Rectal smooth muscle tissue (tissue), 1 donor: ENCODE data around the gene CLDN1.
"Not testable (repeated sequence)": the region's sequence is repeated elsewhere in the genome, so short reads cannot be mapped to it uniquely, and the experiment has no call there.

Source experiments
- H3K27ac ChIP-seq: one replicate; pipeline ENCODE4 v1.7.0; 2013; ENCODE audit warnings: low read depth, low read length, inconsistent platforms
- H3K27me3 ChIP-seq: one replicate; pipeline ENCODE4 v1.7.0; 2013; ENCODE audit warnings: low read length; ENCODE audit not compliant: control insufficient read depth, insufficient read depth
- H3K36me3 ChIP-seq: one replicate; pipeline ENCODE4 v1.7.0; 2013; ENCODE audit warnings: low read length; ENCODE audit not compliant: control insufficient read depth, insufficient read depth
- H3K4me1 ChIP-seq: one replicate; pipeline ENCODE4 v1.7.0; 2013; ENCODE audit warnings: low read length; ENCODE audit not compliant: control insufficient read depth, insufficient read depth
- H3K4me3 ChIP-seq: one replicate; pipeline ENCODE4 v1.7.0; 2013; ENCODE audit warnings: low read length
- H3K9ac ChIP-seq: one replicate; pipeline ENCODE4 v1.7.0; 2013; ENCODE audit warnings: low read length

Gene CLDN1

DNA sequence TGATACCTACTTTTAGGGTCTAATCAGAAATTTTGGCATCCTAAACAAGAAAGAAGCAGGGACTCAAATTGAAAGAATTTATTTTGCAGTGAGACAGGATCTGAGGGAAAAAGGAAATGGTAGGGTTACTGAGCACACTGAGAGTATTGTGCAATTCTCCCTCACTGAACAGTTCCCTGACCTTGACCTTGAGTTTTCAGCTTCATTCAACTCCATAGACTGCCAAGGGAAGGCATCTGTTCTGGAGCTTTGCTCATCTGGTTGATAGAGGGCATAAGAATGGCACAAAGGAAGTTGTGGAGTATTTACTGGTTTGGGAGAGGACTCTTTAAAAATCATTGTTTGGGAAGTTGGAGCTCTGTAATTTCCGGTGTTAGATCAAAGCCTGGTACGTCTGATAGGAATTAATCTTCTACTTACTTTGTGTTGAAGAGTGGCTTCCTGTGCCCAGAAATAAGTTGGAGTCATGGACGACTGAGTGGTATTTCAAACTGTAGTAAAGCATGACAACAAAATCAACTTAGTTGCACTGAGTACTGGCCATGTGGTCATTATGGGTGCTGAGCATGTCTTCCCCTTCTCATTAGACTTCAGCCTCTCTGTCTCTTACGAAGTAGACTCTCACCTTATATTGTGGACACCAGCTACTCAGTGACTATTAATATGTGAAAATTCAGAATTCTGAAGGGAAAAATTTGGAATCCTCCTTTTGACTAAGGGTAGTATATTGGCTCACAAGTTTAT, 40.8 kb downstream of the CLDN1 start:
- Histone ChIP-seq H3K9ac (no peak overlapping the region), H3K36me3 (no peaks in the 10 kb centered on the region), H3K4me1 (no peaks in the 10 kb centered on the region), H3K27ac (no peak overlapping the region), H3K27me3 (no peaks in the 10 kb centered on the region), H3K4me3 (no peak overlapping the region)

DNA sequence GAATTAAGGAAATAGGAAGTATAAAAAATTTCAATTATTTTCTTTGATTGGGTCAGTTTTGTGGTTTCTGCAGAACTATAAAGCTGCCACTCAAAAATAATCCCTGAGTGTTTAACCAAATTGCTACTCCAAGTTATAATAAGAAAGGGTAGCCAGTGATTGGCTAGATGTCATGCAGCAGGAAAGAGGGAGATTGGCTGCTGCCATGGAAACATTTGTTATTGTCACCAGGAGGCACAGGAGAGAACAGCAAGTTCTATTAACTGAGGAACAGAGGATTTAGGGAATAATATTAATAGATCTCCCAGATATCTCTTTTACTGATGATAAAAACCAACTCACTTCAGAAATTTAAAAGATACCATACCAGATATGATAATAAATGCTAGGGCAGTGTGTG, 42.6 kb downstream of the CLDN1 start:
- H3K9ac ChIP-seq, result no peak overlapping the region
- H3K36me3 ChIP-seq, result no peaks in the 10 kb centered on the region
- no peaks in the 10 kb centered on the region for H3K4me1 ChIP-seq
- H3K27me3 ChIP-seq, result no peaks in the 10 kb centered on the region
- H3K27ac ChIP-seq, result no peak overlapping the region
- H3K4me3 ChIP-seq, result no peak overlapping the region

DNA sequence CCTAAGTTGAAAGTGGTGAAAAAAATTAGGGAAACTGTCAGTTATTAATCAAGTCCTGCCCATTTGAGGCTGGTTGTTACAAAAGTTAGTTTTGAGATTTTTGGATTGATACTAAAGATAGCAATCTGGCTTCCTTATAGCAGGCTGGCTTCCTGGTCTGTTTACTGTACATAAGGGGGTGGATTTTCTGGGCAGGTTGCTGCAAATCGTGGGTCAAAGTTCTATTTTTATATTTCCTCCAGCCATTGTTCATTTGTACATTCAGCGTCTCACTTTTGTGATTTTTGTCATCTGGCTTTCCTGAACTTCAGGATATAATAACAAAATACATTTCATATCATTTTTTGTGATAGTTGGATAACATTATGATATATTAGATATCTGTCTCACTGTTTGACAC, 49.5 kb downstream of the CLDN1 start:
- Histone ChIP-seq H3K36me3 (no peaks in the 10 kb centered on the region), H3K27ac (no peak overlapping the region), H3K27me3 (no peaks in the 10 kb centered on the region), H3K4me1 (no peaks in the 10 kb centered on the region), H3K9ac (no peak overlapping the region), H3K4me3 (no peak overlapping the region)

GRCh38 chr3:190269101-190269500, 53.1 kb downstream of the CLDN1 start:
- no peak overlapping the region for H3K4me3 ChIP-seq
- H3K36me3 ChIP-seq, result no peaks in the 10 kb centered on the region
- no peaks in the 10 kb centered on the region for H3K27me3 ChIP-seq
- H3K4me1 ChIP-seq, result no peaks in the 10 kb centered on the region
- H3K9ac ChIP-seq, result no peak overlapping the region
- H3K27ac ChIP-seq, result no peak overlapping the region

GRCh38 chr3:190267464-190267863, 54.8 kb downstream of the CLDN1 start:
- H3K4me1 ChIP-seq, H3K36me3 ChIP-seq, H3K27ac ChIP-seq, H3K4me3 ChIP-seq, H3K9ac ChIP-seq, H3K27me3 ChIP-seq: not testable (repeated sequence)

DNA sequence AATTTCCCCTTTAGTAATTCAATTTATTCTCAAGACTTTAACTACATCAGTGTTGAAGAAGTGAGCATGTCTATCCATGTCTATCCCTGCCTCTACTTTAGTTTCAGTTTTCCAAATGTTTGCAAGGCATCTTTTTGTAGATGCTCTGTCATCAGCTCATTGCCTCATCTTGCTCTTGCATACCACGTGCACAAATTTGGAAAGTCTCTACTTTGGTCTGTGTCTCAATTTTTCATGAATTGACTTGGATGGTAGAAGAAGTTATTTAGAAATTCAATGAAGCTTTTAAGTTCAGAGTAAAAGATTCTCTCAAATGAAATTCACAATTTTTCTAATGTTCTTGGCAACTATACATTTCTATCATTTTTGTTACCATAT, 55.3 kb downstream of the CLDN1 start:
- Histone ChIP-seq H3K36me3 (no peaks in the 10 kb centered on the region), H3K4me3 (no peak overlapping the region), H3K9ac (no peak overlapping the region), H3K27me3 (no peaks in the 10 kb centered on the region), H3K4me1 (no peaks in the 10 kb centered on the region), H3K27ac (no peak overlapping the region)

GRCh38 chr3:190266265-190266912, 55.9 kb downstream of the CLDN1 start:
- no peaks in the 10 kb centered on the region for H3K4me1 ChIP-seq
- no peaks in the 10 kb centered on the region for H3K27me3 ChIP-seq
- H3K36me3 ChIP-seq, result no peaks in the 10 kb centered on the region
- no peak overlapping the region for H3K9ac ChIP-seq
- H3K27ac ChIP-seq, result no peak overlapping the region
- H3K4me3 ChIP-seq, result no peak overlapping the region

GRCh38 chr3:190265796-190266195, 56.5 kb downstream of the CLDN1 start:
- no peak overlapping the region for H3K4me3 ChIP-seq
- no peaks in the 10 kb centered on the region for H3K4me1 ChIP-seq
- no peak overlapping the region for H3K9ac ChIP-seq
- H3K36me3 ChIP-seq, result no peaks in the 10 kb centered on the region
- H3K27ac ChIP-seq, result no peak overlapping the region
- H3K27me3 ChIP-seq, result no peaks in the 10 kb centered on the region

DNA sequence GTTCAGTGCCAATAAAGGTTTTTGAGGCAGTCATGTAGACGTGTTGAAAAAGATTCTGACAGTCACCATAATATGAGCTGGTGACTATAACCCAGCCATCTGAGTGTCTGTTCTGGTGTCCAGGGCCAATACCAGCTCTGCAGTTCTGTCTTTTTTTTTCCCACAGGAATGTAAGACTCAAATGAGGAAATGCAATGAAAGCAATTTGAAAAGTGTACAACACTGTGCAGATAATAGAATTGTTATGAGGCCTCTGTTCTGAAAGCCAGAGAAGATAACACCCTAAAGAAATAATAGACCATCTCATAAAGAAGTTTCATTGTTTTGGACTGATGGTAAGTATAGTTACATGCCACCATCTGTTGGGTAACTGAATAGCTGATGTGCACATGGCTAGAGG, 57.1 kb downstream of the CLDN1 start:
- no peak overlapping the region for H3K9ac ChIP-seq
- H3K4me3 ChIP-seq, result no peak overlapping the region
- no peaks in the 10 kb centered on the region for H3K27me3 ChIP-seq
- no peak overlapping the region for H3K27ac ChIP-seq
- H3K36me3 ChIP-seq, result no peaks in the 10 kb centered on the region
- H3K4me1 ChIP-seq, result no peaks in the 10 kb centered on the region

- Histone ChIP-seq H3K27me3 (no peaks in the 10 kb centered on the region), H3K4me1 (no peaks in the 10 kb centered on the region), H3K9ac (no peak overlapping the region), H3K27ac (no peak overlapping the region), H3K36me3 (no peaks in the 10 kb centered on the region), H3K4me3 (no peak overlapping the region)
Observed at GRCh38 chr3:190261740-190262139, 60.5 kb downstream of the CLDN1 start.

- no peak overlapping the region for H3K4me3 ChIP-seq
- no peak overlapping the region for H3K9ac ChIP-seq
- no peaks in the 10 kb centered on the region for H3K36me3 ChIP-seq
- no peaks in the 10 kb centered on the region for H3K27me3 ChIP-seq
- no peak overlapping the region for H3K27ac ChIP-seq
- no peaks in the 10 kb centered on the region for H3K4me1 ChIP-seq
Observed at GRCh38 chr3:190261015-190261414, 61.2 kb downstream of the CLDN1 start.

DNA sequence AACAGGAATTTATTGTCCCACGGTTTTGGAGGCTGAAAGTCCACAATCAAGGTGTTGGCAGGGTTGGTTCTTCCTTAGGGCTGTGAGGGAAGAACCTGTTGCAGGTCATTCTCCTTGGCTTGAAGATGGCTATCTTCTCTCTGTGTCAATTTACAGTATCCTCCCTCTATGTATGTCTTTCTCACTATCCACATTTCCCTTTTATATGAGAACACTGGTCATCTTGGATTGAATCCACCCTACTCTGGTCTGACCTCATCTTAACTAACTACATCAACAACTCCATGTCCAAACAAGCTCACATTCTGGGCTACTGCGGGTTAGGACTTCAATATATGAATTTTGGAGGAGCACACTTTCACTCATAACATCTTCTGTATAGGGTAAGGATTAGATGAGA, 61.9 kb downstream of the CLDN1 start:
- no peaks in the 10 kb centered on the region for H3K4me1 ChIP-seq
- H3K27me3 ChIP-seq, result no peaks in the 10 kb centered on the region
- H3K36me3 ChIP-seq, result no peaks in the 10 kb centered on the region
- no peak overlapping the region for H3K27ac ChIP-seq
- H3K9ac ChIP-seq, result no peak overlapping the region
- no peak overlapping the region for H3K4me3 ChIP-seq

DNA sequence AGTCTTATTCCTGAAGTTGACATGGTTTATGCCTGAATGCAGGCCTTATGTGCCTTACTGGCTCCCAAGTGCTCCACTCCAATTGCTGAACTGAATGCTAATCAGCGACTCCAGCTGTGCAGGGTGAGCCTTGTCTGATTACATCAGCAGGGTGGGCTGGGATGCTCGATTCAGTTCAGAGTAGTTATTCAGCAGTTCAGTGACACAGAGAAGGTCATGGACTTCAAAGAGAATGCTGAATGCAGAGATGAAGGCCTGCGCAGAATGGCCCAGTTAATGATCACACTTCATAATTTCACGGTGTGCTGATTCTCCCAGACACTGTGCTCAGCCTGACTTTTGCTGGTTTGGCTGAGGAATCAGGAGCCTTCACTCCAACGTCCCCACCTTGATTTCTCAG, 63.6 kb downstream of the CLDN1 start:
- no peaks in the 10 kb centered on the region for H3K36me3 ChIP-seq
- H3K4me3 ChIP-seq, result no peak overlapping the region
- no peak overlapping the region for H3K9ac ChIP-seq
- H3K4me1 ChIP-seq, result no peaks in the 10 kb centered on the region
- H3K27ac ChIP-seq, result no peak overlapping the region
- no peaks in the 10 kb centered on the region for H3K27me3 ChIP-seq
